Mesothelial cell of epicardium (in vitro differentiated cells): Measurements from ENCODE around the gene NKAPD1. TPM values are rescaled to one million over a fixed set of nuclear protein-coding genes. Genes with fewer than 3 reads are reported as not detected.
"Not testable (repeated sequence)": the region's sequence is repeated elsewhere in the genome, so short reads cannot be mapped to it uniquely, and the experiment has no call there.

Source experiments
- DNase-seq, 2 experiments: peaks; one replicate each; pipeline ENCODE4 v3.0.0; 2021; ENCODE audit warnings: low spot score in 2 of 2; ENCODE audit not compliant: unreplicated experiment in 2 of 2
- H3K27ac Mint-ChIP-seq: 2 replicates; pipeline ENCODE4 v1.8.0; 2021; ENCODE audit warnings: mixed read lengths
- H3K27me3 Mint-ChIP-seq: 2 replicates; pipeline ENCODE4 v1.8.0; 2021; ENCODE audit warnings: low read depth, mixed read lengths
- H3K36me3 Mint-ChIP-seq: 2 replicates; pipeline ENCODE4 v1.8.0; 2021; ENCODE audit warnings: mixed read lengths
- H3K4me1 Mint-ChIP-seq: 2 replicates; pipeline ENCODE4 v1.8.0; 2021; ENCODE audit warnings: mixed read lengths
- H3K4me3 Mint-ChIP-seq: 2 replicates; pipeline ENCODE4 v1.8.0; 2021; ENCODE audit warnings: mild to moderate bottlenecking, moderate library complexity, mixed read lengths
- H3K9me3 Mint-ChIP-seq: 2 replicates; pipeline ENCODE4 v1.8.0; 2021; ENCODE audit warnings: mixed read lengths
- CTCF ChIP-seq: fragments of 200-600 bp; sonication (generic); IDR thresholded peaks from one replicate; pipeline ENCODE4 v1.5.0; 2021; ENCODE audit warnings: antibody characterized with exemption; ENCODE audit not compliant: unreplicated experiment
- total RNA-seq: library from RNA; stranded (reverse); gene quantifications from 3 replicates; pipeline ENCODE4 v1.2.1, GENCODE V29; 2021

The NKAPD1 gene
- total RNA-seq, 1 donor from 2014 or later: 23.3 TPM

GRCh38 chr11:112033902-112034301 lies 40.2 kb upstream of the NKAPD1 start:
- no peak overlapping the region for H3K4me3 Mint-ChIP-seq
- no peak for TF ChIP-seq CTCF
- H3K27ac Mint-ChIP-seq: no peak overlapping the region
- H3K4me1 Mint-ChIP-seq: no peaks in the 10 kb centered on the region
- peaks cover 50% of the 10 kb centered on the region for H3K36me3 Mint-ChIP-seq
- no peaks in the 10 kb centered on the region for H3K27me3 Mint-ChIP-seq
- no peaks in the 10 kb centered on the region for H3K9me3 Mint-ChIP-seq
- DNase-seq: no peak

GRCh38 chr11:112037527-112037926 lies 36.6 kb upstream of the NKAPD1 start:
- no peaks in the 10 kb centered on the region for H3K4me1 Mint-ChIP-seq
- no peaks in the 10 kb centered on the region for H3K9me3 Mint-ChIP-seq
- peaks cover 49% of the 10 kb centered on the region for H3K36me3 Mint-ChIP-seq
- no peak for TF ChIP-seq CTCF
- no peak for DNase-seq
- no peak overlapping the region for H3K4me3 Mint-ChIP-seq
- H3K27me3 Mint-ChIP-seq: no peaks in the 10 kb centered on the region
- no peak overlapping the region for H3K27ac Mint-ChIP-seq

DNA sequence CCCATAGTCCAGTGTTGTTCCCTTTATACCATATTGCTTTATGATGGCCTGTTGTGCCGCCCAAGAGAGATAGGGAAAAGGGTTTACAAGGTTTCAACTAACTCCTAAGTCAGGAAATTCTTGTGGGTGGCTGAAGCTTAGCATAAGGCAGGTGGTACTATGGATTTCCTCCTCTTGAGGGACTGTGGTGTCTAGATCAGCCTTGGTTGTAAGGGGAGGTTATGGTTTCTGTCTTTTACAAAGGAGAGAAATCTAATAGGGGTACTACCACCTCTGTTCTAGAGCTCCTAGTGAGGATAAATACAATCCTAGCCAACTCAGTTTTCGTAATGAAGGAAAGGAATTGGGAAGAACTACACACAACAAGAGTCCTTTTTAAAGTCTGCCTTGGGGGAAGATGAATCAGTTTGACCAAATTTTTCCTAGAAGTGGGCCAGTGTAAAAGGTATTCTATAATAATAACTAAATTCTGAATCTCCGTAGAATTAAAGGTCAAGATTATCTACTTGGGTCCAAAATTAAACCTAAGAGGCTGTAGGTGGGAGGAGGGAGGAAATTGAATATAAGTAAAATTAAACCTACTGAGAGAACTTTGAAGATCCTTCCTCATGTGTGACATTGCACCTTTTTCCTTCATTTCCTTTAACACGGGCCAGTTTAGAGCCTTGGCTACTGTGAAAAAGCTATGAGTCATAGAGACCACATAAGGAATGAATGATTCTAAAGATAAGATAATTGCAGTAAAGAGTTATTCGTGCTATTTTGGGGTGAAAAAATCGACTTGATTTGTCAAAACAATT lies 31.7 kb upstream of the NKAPD1 start:
- peaks cover 49% of the 10 kb centered on the region for H3K36me3 Mint-ChIP-seq
- TF ChIP-seq CTCF: no peak
- H3K4me3 Mint-ChIP-seq: no peak overlapping the region
- no peak overlapping the region for H3K27ac Mint-ChIP-seq
- DNase-seq: no peak
- no peaks in the 10 kb centered on the region for H3K27me3 Mint-ChIP-seq
- H3K9me3 Mint-ChIP-seq: peaks cover 6% of the 10 kb centered on the region
- no peaks in the 10 kb centered on the region for H3K4me1 Mint-ChIP-seq

DNA sequence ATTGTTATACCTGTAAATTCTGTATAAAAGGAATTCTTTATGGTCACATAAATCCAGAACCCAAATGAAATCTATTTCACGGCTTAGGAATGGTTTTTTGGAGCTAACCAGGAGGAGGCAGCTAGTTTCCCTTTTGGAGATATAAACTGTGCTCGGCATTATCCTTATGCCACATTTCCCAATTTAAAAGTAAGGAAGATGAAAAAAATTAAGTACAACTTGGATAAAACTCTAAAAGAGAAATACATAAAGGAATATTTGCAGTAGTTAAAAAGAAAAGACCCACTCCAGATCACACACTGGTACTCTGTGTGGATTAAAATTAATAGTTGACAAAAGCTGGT lies 31.2 kb upstream of the NKAPD1 start:
- no peak for DNase-seq
- no peak overlapping the region for H3K4me3 Mint-ChIP-seq
- no peaks in the 10 kb centered on the region for H3K27me3 Mint-ChIP-seq
- H3K4me1 Mint-ChIP-seq: no peaks in the 10 kb centered on the region
- peaks cover 8% of the 10 kb centered on the region for H3K9me3 Mint-ChIP-seq
- no peak for TF ChIP-seq CTCF
- peaks cover 52% of the 10 kb centered on the region for H3K36me3 Mint-ChIP-seq
- no peak overlapping the region for H3K27ac Mint-ChIP-seq

DNA sequence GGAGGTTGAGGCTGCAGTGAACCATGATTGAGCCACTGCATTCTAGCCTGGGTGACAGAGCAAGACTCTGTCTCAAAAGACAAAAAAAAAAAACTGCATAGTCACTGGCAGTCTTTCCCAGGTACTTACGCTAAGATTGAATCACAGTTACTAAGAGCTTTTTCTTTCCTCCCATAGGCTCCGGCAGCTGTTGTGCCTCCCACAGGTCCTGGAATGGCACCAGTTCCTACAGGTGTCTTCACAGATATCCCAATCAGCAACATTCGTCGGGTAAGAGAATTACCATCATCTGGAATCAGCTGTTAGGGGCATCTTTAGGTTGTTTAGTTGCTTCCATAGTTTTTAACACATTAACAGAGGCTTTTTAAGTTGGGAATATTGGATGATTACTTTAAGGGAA lies 29.1 kb upstream of the NKAPD1 start:
- H3K4me1 Mint-ChIP-seq: no peaks in the 10 kb centered on the region
- H3K27me3 Mint-ChIP-seq: no peaks in the 10 kb centered on the region
- peaks cover 55% of the 10 kb centered on the region for H3K36me3 Mint-ChIP-seq

GRCh38 chr11:112046647-112047046 lies 27.5 kb upstream of the NKAPD1 start:
- H3K27ac Mint-ChIP-seq, H3K4me1 Mint-ChIP-seq, H3K4me3 Mint-ChIP-seq, DNase-seq, H3K27me3 Mint-ChIP-seq: not testable (repeated sequence)
- Mint-ChIP-seq H3K9me3 (peaks cover 12% of the 10 kb centered on the region), H3K36me3 (peaks cover 60% of the 10 kb centered on the region)

More for the DNA sequence above, 29.1 kb upstream of the NKAPD1 start:
- no peak for DNase-seq
- H3K9me3 Mint-ChIP-seq: peaks cover 12% of the 10 kb centered on the region
- H3K27ac Mint-ChIP-seq: no peak overlapping the region
- TF ChIP-seq CTCF: no peak
- no peak overlapping the region for H3K4me3 Mint-ChIP-seq

- not testable (repeated sequence) for H3K27me3 Mint-ChIP-seq, DNase-seq, H3K4me3 Mint-ChIP-seq, H3K27ac Mint-ChIP-seq, H3K4me1 Mint-ChIP-seq
- Mint-ChIP-seq H3K36me3 (peaks cover 69% of the 10 kb centered on the region), H3K9me3 (peaks cover 12% of the 10 kb centered on the region)
Observed at GRCh38 chr11:112048256-112048655, 25.8 kb upstream of the NKAPD1 start.
